SK-N-SH (cell line): ENCODE data around the gene PRKCH. TPM values are rescaled to one million over a fixed set of nuclear protein-coding genes. Genes with fewer than 3 reads are reported as not detected.

ENCODE experiments used
- CTCF ChIA-PET: fragments of 300-600, 350-600 bp; formaldehyde crosslinking; extraction: SDS; loops from one replicate; lab custom pipeline; 2021; lab: Yijun Ruan, JAX
- POLR2A ChIA-PET: fragments of 350-600 bp; sonication (Branson Sonifier 250); formaldehyde crosslinking; extraction: SDS; loops from one replicate; lab custom pipeline; 2020; ENCODE audit warnings: antibody characterized with exemption, inconsistent platforms; lab: Yijun Ruan, JAX
- DNase-seq: peaks from one replicate; pipeline ENCODE4 v3.0.0; 2012
- H2AFZ ChIP-seq: fragments of 200-600 bp; sonication (generic); 2 replicates; pipeline ENCODE4 v1.8.1; 2016; ENCODE audit warnings: antibody characterized with exemption, mild to moderate bottlenecking, low read depth
- H3F3A ChIP-seq: fragments of 200-600 bp; sonication (generic); replicated peaks from 2 replicates; pipeline ENCODE3; 2016; ENCODE audit warnings: antibody characterized with exemption, mild to moderate bottlenecking; ENCODE audit not compliant: insufficient read depth
- H3K27ac ChIP-seq, 2 experiments: fragments of 200-500 bp in 1 of 2; fragments of 200-600 bp in 1 of 2; sonication (Bioruptor generic) in 1 of 2; sonication (generic), shearing (Covaris generic) in 1 of 2; 2 replicates each; pipeline versions ENCODE4 v1.5.1 to v1.6.1; 2014 to 2016; ENCODE audit warnings: low read depth in 2 of 2, inconsistent platforms in 1 of 2, low read length in 1 of 2, mild to moderate bottlenecking in 1 of 2, mixed read lengths in 1 of 2
- H3K27me3 ChIP-seq: fragments of 200-600 bp; sonication (generic), shearing (Covaris generic); 2 replicates; pipeline ENCODE4 v1.6.1; 2016; ENCODE audit warnings: mixed run types; ENCODE audit not compliant: insufficient read depth
- H3K36me3 ChIP-seq, 2 experiments: fragments of 200-500 bp in 1 of 2; fragments of 200-600 bp in 1 of 2; sonication (Bioruptor generic) in 1 of 2; sonication (generic) in 1 of 2; replicated peaks in 1 of 2; 2 replicates each; pipeline versions ENCODE3 to v1.5.1; 2014 to 2016; ENCODE audit warnings: low read length in 1 of 2, mild to moderate bottlenecking in 1 of 2; ENCODE audit not compliant: insufficient read depth in 2 of 2, control insufficient read depth in 1 of 2
- H3K4me1 ChIP-seq, 2 experiments: fragments of 200-500 bp in 1 of 2; fragments of 200-600 bp in 1 of 2; sonication (Bioruptor generic) in 1 of 2; sonication (generic), shearing (Covaris generic) in 1 of 2; 2 replicates each; pipeline versions ENCODE4 v1.5.1 to v1.6.1; 2014 to 2016; ENCODE audit warnings: low read depth in 1 of 2, low read length in 1 of 2, mixed run types in 1 of 2; ENCODE audit not compliant: insufficient read depth in 2 of 2, control insufficient read depth in 1 of 2
- H3K4me2 ChIP-seq: fragments of 200-600 bp; sonication (generic), shearing (Covaris generic); 2 replicates; pipeline ENCODE4 v1.6.1; 2017; ENCODE audit warnings: mixed run types
- H3K4me3 ChIP-seq, 2 experiments: fragments of 200-500 bp in 1 of 2; fragments of 200-600 bp in 1 of 2; sonication (Bioruptor generic) in 1 of 2; sonication (generic), shearing (Covaris generic) in 1 of 2; 2 replicates each; pipeline versions ENCODE4 v1.5.1 to v1.8.1; 2014 to 2016; ENCODE audit warnings: low read depth in 2 of 2, inconsistent platforms in 1 of 2, low read length in 1 of 2, mild to moderate bottlenecking in 1 of 2, mixed read lengths in 1 of 2, moderate library complexity in 1 of 2
- H3K79me2 ChIP-seq: fragments of 200-600 bp; sonication (generic); 2 replicates; pipeline ENCODE4 v1.8.1; 2017; ENCODE audit warnings: mild to moderate bottlenecking; ENCODE audit not compliant: insufficient read depth
- H3K9ac ChIP-seq: fragments of 200-600 bp; sonication (generic); 2 replicates; pipeline ENCODE4 v1.6.1; 2017; ENCODE audit warnings: mixed run types
- H3K9me2 ChIP-seq: fragments of 200-600 bp; sonication (generic); 2 replicates; pipeline ENCODE4 v1.6.1; 2017; ENCODE audit warnings: mixed run types
- H3K9me3 ChIP-seq: fragments of 200-600 bp; sonication (generic); 2 replicates; pipeline ENCODE4 v1.6.1; 2017; ENCODE audit warnings: mixed run types, mild to moderate bottlenecking, moderate library complexity
- H4K20me1 ChIP-seq: fragments of 200-600 bp; sonication (generic); 2 replicates; pipeline ENCODE4 v1.6.1; 2017; ENCODE audit warnings: mild to moderate bottlenecking, mixed run types; ENCODE audit not compliant: insufficient read depth
- ELF1 ChIP-seq: IDR thresholded peaks from 2 replicates; pipeline ENCODE4 v1.4.0; 2012
- EP300 ChIP-seq, 2 experiments: IDR thresholded peaks; 2 replicates each; pipeline versions ENCODE4 v1.4.0 to v1.6.1; 2012; ENCODE audit warnings: borderline replicate concordance in 1 of 2, low read depth in 1 of 2, low read length in 1 of 2
- EZH2phosphoT487 ChIP-seq: fragments of 200-600 bp; sonication (generic); IDR thresholded peaks from 2 replicates; pipeline ENCODE4 v1.6.1; 2017; ENCODE audit warnings: low read depth, mixed run types, mild to moderate bottlenecking, antibody characterized with exemption, moderate library complexity, borderline replicate concordance
- FOXM1 ChIP-seq: IDR thresholded peaks from 2 replicates; pipeline ENCODE4 v1.4.0; 2012; ENCODE audit warnings: low read depth, mild to moderate bottlenecking
- GABPA ChIP-seq: IDR thresholded peaks from 2 replicates; pipeline ENCODE4 v1.4.0; 2012; ENCODE audit warnings: low read depth, mild to moderate bottlenecking
- GATA2 ChIP-seq: sonication (generic); formaldehyde crosslinking; IDR thresholded peaks from 2 replicates; pipeline ENCODE4 v1.5.0; 2020; ENCODE audit warnings: mild to moderate bottlenecking, missing genetic modification reagents
- MEF2A ChIP-seq: IDR thresholded peaks from 2 replicates; pipeline ENCODE4 v1.4.0; 2012; ENCODE audit warnings: low read depth, borderline replicate concordance
- NFIC ChIP-seq: IDR thresholded peaks from 2 replicates; pipeline ENCODE4 v1.4.0; 2012; ENCODE audit warnings: borderline replicate concordance
- RAD21 ChIP-seq: IDR thresholded peaks from 2 replicates; pipeline ENCODE4 v1.6.1; 2012; ENCODE audit warnings: mild to moderate bottlenecking, low read length
- RXRA ChIP-seq: IDR thresholded peaks from 2 replicates; pipeline ENCODE4 v1.4.0; 2012; ENCODE audit warnings: low read depth, mild to moderate bottlenecking, borderline replicate concordance
- WGBS: methylation state at CpG from one replicate; pipeline ENCODE4 v1.1.6; 2017; ENCODE audit warnings: low lambda C conversion rate; 5-methylcytosine and 5-hydroxymethylcytosine counted together
- polyA plus RNA-seq, 3 experiments: library from polyadenylated mRNA; depleted of rRNA; stranded (reverse); fragments of >200 nt; gene quantifications; 2 replicates each; pipeline ENCODE4 v1.2.3, GENCODE V29; 2012
- TF ChIP-seq, protein P1 (sequence below): IDR thresholded peaks from 2 replicates; pipeline ENCODE4 v1.6.1; 2012; ENCODE audit warnings: mild to moderate bottlenecking, low read depth, low read length, moderate library complexity
- TF ChIP-seq, protein P2 (sequence below): IDR thresholded peaks from 2 replicates; pipeline ENCODE4 v1.4.0; 2012; ENCODE audit warnings: low read depth, borderline replicate concordance
- TF ChIP-seq, protein P3 (sequence below): IDR thresholded peaks from 2 replicates; pipeline ENCODE4; 2012

PRKCH gene
- polyA plus RNA-seq, 1 of the 3 experiments (the other 2 are of a cell fraction) = 4.2 TPM

DNA sequence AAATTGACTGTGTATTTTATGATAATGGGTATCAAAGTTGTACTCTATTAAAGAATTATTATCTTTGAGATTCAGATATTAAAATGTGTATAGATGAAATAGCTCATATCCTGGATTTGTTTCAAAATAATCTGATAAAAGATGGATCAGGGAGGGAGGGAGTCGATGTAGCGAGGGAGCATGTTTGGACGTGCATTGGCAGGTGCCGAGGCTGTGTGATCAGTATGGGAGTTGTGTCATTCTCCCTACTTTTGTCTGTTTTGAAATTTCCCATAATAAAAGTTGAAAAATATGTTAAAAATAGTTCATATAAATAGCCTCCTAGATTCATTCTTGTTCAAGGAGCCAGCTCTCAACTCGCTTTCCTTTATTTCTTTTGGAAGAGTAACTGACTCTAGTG, 202.4 kb downstream of the PRKCH start (continued):
- TF ChIP-seq, protein P1, sequence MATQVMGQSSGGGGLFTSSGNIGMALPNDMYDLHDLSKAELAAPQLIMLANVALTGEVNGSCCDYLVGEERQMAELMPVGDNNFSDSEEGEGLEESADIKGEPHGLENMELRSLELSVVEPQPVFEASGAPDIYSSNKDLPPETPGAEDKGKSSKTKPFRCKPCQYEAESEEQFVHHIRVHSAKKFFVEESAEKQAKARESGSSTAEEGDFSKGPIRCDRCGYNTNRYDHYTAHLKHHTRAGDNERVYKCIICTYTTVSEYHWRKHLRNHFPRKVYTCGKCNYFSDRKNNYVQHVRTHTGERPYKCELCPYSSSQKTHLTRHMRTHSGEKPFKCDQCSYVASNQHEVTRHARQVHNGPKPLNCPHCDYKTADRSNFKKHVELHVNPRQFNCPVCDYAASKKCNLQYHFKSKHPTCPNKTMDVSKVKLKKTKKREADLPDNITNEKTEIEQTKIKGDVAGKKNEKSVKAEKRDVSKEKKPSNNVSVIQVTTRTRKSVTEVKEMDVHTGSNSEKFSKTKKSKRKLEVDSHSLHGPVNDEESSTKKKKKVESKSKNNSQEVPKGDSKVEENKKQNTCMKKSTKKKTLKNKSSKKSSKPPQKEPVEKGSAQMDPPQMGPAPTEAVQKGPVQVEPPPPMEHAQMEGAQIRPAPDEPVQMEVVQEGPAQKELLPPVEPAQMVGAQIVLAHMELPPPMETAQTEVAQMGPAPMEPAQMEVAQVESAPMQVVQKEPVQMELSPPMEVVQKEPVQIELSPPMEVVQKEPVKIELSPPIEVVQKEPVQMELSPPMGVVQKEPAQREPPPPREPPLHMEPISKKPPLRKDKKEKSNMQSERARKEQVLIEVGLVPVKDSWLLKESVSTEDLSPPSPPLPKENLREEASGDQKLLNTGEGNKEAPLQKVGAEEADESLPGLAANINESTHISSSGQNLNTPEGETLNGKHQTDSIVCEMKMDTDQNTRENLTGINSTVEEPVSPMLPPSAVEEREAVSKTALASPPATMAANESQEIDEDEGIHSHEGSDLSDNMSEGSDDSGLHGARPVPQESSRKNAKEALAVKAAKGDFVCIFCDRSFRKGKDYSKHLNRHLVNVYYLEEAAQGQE = no peak
- TF ChIP-seq, protein P2, sequence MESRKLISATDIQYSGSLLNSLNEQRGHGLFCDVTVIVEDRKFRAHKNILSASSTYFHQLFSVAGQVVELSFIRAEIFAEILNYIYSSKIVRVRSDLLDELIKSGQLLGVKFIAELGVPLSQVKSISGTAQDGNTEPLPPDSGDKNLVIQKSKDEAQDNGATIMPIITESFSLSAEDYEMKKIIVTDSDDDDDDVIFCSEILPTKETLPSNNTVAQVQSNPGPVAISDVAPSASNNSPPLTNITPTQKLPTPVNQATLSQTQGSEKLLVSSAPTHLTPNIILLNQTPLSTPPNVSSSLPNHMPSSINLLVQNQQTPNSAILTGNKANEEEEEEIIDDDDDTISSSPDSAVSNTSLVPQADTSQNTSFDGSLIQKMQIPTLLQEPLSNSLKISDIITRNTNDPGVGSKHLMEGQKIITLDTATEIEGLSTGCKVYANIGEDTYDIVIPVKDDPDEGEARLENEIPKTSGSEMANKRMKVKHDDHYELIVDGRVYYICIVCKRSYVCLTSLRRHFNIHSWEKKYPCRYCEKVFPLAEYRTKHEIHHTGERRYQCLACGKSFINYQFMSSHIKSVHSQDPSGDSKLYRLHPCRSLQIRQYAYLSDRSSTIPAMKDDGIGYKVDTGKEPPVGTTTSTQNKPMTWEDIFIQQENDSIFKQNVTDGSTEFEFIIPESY = no peak
- TF ChIP-seq, all 33 proteins: peak for 0

GRCh38 chr14:61524211-61524806, 202.9 kb downstream of the PRKCH start:
- no peaks in the 10 kb centered on the region for H3K9me2 ChIP-seq
- H3K36me3 ChIP-seq = no peaks in the 10 kb centered on the region
- no peak overlapping the region for H3K9ac ChIP-seq
- POLR2A ChIA-PET = no interaction called here
- H3K9me3 ChIP-seq = no peaks in the 10 kb centered on the region
- no peak overlapping the region for H3K4me3 ChIP-seq
- H3K79me2 ChIP-seq = no peaks in the 10 kb centered on the region
- no peak for DNase-seq
- H3K4me1 ChIP-seq = peaks cover 29 to 43% of the 10 kb centered on the region in 2 experiments
- no peak overlapping the region; the same call in 1 of the 2 replicates for H3K4me2 ChIP-seq
- 69% methylated on average over 4 of the region's 4 CpGs for WGBS
- H3K27me3 ChIP-seq = no peaks in the 10 kb centered on the region
- CTCF ChIA-PET = interaction anchor here (0.7 to 3.1 kb wide), 3 partner anchors 22 to 1726 kb away, joined by 3 to 9 read pairs (median 3); no protein-coding TSS in a partner anchor
- peaks cover 24% of the 10 kb centered on the region for H3F3A ChIP-seq
- no peak for TF ChIP-seq ELF1
- peak; percentile 50; the same call in 1 of the 2 replicates for TF ChIP-seq NFIC
- peak overlapping the region in 1 of 2 experiments; percentile 59; a peak in 3 of 4 replicates for H3K27ac ChIP-seq
- peak overlapping the region; percentile 20; the same call in 1 of the 2 replicates for H2AFZ ChIP-seq
- no peaks in the 10 kb centered on the region for H4K20me1 ChIP-seq

GRCh38 chr14:61524936-61525292, 203.5 kb downstream of the PRKCH start:
- H3K27ac ChIP-seq = peak overlapping the region in 1 of 2 experiments; percentile 59; a peak in 2 of 4 replicates
- H3K4me3 ChIP-seq = no peak overlapping the region
- peak overlapping the region; percentile 20; the same call in 1 of the 2 replicates for H2AFZ ChIP-seq
- no peaks in the 10 kb centered on the region for H3K79me2 ChIP-seq
- H4K20me1 ChIP-seq = no peaks in the 10 kb centered on the region
- H3K9me3 ChIP-seq = no peaks in the 10 kb centered on the region
- ChIA-PET CTCF (interaction anchor here (0.7 to 3.1 kb wide), 4 partner anchors 22 to 1726 kb away, joined by 3 to 9 read pairs (median 6); no protein-coding TSS in a partner anchor), POLR2A (no interaction called here)
- H3K36me3 ChIP-seq = no peaks in the 10 kb centered on the region
- H3K4me2 ChIP-seq = no peak overlapping the region; the same call in 1 of the 2 replicates
- H3K4me1 ChIP-seq = peaks cover 29 to 43% of the 10 kb centered on the region in 2 experiments
- 92% methylated on average over 1 of the region's 1 CpG for WGBS
- H3K9me2 ChIP-seq = no peaks in the 10 kb centered on the region
- no peak overlapping the region for H3K9ac ChIP-seq
- no peaks in the 10 kb centered on the region for H3K27me3 ChIP-seq
- no peak for DNase-seq
- peaks cover 24% of the 10 kb centered on the region for H3F3A ChIP-seq
- no peak for TF ChIP-seq RAD21
- TF ChIP-seq FOXM1 = no peak
- TF ChIP-seq EP300 (IDR thresholded peaks at IDR 0.05; ENCODE audit: borderline replicate concordance in 1 of 2, low read depth in 1 of 2, low read length in 1 of 2) = no peak
- TF ChIP-seq RXRA = no peak
- TF ChIP-seq EZH2phosphoT487 = no peak
- TF ChIP-seq, protein P2 = no peak
- TF ChIP-seq GATA2 (CRISPR knock-in tag) = no peak
- no peak for TF ChIP-seq MEF2A
- TF ChIP-seq, protein P3, sequence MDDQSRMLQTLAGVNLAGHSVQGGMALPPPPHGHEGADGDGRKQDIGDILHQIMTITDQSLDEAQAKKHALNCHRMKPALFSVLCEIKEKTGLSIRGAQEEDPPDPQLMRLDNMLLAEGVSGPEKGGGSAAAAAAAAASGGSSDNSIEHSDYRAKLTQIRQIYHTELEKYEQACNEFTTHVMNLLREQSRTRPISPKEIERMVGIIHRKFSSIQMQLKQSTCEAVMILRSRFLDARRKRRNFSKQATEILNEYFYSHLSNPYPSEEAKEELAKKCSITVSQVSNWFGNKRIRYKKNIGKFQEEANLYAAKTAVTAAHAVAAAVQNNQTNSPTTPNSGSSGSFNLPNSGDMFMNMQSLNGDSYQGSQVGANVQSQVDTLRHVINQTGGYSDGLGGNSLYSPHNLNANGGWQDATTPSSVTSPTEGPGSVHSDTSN = no peak
- no peak for TF ChIP-seq GABPA
